ENCODE measurements around the gene CYFIP1. TPM values are rescaled to one million over a fixed set of nuclear protein-coding genes. Genes with fewer than 3 reads are reported as not detected.

The CYFIP1 gene
- total RNA-seq, 1 donor from 2014 or later: 119 TPM

GRCh38 chr15:22871481-22872086, 108.6 kb downstream of the CYFIP1 start:
- no peak for DNase-seq (ENCODE audit: low read depth, low spot score)

- no peak for DNase-seq (ENCODE audit: low read depth, low spot score)
Observed at GRCh38 chr15:22870865-22871264, 109.3 kb downstream of the CYFIP1 start.

- no peak for DNase-seq (ENCODE audit: low read depth, low spot score)
Observed at GRCh38 chr15:22869856-22870255, 110.3 kb downstream of the CYFIP1 start.

- DNase-seq (ENCODE audit: low read depth, low spot score): no peak
Observed at GRCh38 chr15:22868928-22869327, 111.2 kb downstream of the CYFIP1 start.

- no peak for DNase-seq (ENCODE audit: low read depth, low spot score)
Observed at GRCh38 chr15:22868495-22868894, 111.7 kb downstream of the CYFIP1 start.

GRCh38 chr15:22867886-22868285, 112.3 kb downstream of the CYFIP1 start:
- DNase-seq (ENCODE audit: low read depth, low spot score): no peak

GRCh38 chr15:22866079-22866478, 114.1 kb downstream of the CYFIP1 start:
- DNase-seq (ENCODE audit: low read depth, low spot score): no peak

GRCh38 chr15:22863356-22863755, 116.8 kb downstream of the CYFIP1 start:
- DNase-seq (ENCODE audit: low read depth, low spot score): no peak

- no peak for DNase-seq (ENCODE audit: low read depth, low spot score)
Observed at GRCh38 chr15:22861161-22861560, 119.0 kb downstream of the CYFIP1 start.

- no peak for DNase-seq (ENCODE audit: low read depth, low spot score)
Observed at GRCh38 chr15:22856659-22857058, 123.5 kb downstream of the CYFIP1 start.

GRCh38 chr15:22855791-22856190, 124.4 kb downstream of the CYFIP1 start:
- no peak for DNase-seq (ENCODE audit: low read depth, low spot score)

GRCh38 chr15:22851513-22851912, 128.7 kb downstream of the CYFIP1 start:
- no peak for DNase-seq (ENCODE audit: low read depth, low spot score)

- DNase-seq (ENCODE audit: low read depth, low spot score): no peak
Observed at GRCh38 chr15:22850055-22850454, 130.1 kb downstream of the CYFIP1 start.

- no peak for DNase-seq (ENCODE audit: low read depth, low spot score)
Observed at GRCh38 chr15:22846073-22846472, 134.1 kb downstream of the CYFIP1 start.

- no peak for DNase-seq (ENCODE audit: low read depth, low spot score)
Observed at GRCh38 chr15:22845289-22845900, 134.8 kb downstream of the CYFIP1 start.

GRCh38 chr15:22844421-22845288, 135.5 kb downstream of the CYFIP1 start:
- no peak for DNase-seq (ENCODE audit: low read depth, low spot score)

- no peak for DNase-seq (ENCODE audit: low read depth, low spot score)
Observed at GRCh38 chr15:22839046-22839695, 141.0 kb downstream of the CYFIP1 start.

- peak; percentile 87 for DNase-seq (ENCODE audit: low read depth, low spot score)
Observed at GRCh38 chr15:22838292-22839042, 141.7 kb downstream of the CYFIP1 start, which contains the start of gene NIPA2. Gene NIPA2 (plus strand): TSS chr15:22838666. CDS start chr15:22851732, 13,066 bp downstream.

- no peak for DNase-seq (ENCODE audit: low read depth, low spot score)
Observed at GRCh38 chr15:22831473-22831872, 148.7 kb downstream of the CYFIP1 start.

GRCh38 chr15:22827125-22827524, 153.0 kb downstream of the CYFIP1 start:
- no peak for DNase-seq (ENCODE audit: low read depth, low spot score)

GRCh38 chr15:22823495-22824128, 156.6 kb downstream of the CYFIP1 start:
- no peak for DNase-seq (ENCODE audit: low read depth, low spot score)
